Epidermal melanocyte (primary cell): ENCODE data around the gene RPL6.
"Not testable (repeated sequence)": the region's sequence is repeated elsewhere in the genome, so short reads cannot be mapped to it uniquely, and the experiment has no call there.

Experiments used
- DNase-seq: peaks from one replicate; pipeline ENCODE4 v3.0.0; 2011; ENCODE audit warnings: low spot score; ENCODE audit not compliant: insufficient read length

Gene RPL6

DNA sequence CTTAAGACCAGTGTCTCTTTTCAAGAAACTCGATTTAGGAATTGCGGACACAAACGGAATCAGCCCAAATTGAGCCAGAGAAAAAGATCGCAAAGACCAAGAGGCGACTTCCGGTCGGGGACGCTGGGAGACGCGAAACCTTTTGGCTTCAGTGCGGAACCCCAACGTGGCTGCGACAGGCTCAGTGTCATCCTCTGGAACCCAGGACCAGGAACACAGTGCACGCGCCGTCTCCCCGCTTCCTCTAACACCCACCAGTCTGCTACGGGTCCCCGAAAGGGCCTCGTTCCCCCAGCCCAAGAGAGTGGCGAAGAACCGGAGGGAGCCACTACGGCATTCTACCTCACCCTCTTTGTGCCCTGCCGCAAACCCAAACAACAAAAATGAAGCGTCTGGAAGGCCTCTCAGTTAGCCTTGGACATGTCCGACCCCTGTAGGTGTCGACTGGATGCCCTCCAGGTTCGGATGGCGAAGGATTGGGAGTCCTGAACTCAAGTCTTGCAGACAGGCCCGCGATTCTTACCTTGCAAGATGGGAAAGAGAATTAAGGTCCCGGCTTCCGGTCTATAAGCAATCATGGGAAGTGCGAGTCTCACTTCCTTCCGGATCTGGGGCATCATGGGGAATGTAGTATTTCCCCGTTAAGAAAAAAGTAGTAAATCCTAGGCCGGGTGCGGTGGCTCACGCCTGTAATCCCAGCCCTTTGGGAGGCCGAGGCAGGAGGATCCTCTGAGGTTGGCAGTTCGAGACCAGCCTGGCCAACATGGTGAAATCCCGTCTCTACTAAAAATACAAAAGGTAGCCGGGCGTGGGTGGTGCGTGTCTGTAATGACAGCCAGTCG is at the start of gene RPL6:
RPL6 (minus strand) TSS at position 542 of the 842 bp plus-strand sequence. CDS start 949 bp downstream, outside the sequence.
- peak; percentile 76 for DNase-seq

DNA sequence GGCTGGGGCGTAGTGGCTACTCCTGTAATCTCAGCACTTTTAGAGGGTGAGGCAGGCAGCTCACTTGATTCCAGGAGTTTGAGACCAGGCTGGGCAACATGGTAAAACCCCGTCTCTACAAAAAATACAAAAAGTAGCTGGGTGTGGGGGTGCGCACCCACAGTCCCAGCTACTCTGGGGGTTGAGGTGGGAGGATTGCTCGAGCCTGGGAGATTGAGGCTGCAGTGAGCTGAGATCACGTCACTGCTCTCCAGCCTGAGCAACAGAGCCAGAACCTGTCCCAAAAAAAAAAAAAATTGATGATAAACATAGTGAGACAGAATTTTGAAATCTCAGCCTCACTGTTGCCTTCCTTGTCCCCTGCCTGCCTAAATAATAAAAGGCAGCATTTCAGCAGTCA is 49.3 kb upstream of the RPL6 start:
- DNase-seq: no peak

DNA sequence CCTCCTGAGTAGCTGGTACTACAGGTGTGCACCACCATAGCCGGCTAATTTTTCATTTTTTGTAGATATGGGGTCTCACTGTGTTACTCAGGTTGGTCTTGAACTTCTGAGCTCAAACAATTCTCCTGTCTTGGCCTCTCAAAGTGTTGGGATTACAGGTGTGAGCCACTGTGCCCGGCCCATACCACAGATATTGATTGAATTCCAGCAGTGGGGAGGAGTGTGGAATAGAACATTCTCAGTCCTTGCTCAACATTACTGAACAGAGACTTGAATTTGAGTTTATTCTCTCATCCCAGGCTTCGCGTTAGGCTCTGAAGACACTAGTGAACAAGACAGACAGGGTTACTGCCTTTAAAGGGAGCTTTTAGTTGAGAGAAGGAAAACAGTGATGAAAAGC is 48.9 kb upstream of the RPL6 start:
- no peak for DNase-seq

DNA sequence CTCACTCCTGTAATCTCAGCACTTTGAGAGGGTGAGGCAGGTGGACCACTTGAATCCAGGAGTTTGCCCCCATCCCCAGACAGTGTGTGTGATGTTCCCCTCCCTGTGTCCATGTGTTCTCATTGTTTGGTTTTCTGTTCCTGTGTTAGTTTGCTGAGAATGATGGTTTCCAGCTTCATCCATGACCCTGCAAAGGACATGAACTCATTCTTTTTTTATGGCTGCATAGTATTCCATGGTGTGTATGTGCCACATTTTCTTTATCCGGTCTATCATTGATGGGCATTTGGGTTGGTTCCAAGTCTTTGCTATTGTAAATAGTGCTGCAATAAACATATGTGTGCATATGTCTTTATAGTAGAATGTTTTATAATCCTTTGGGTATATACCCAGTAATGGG is 47.7 kb upstream of the RPL6 start:
- not testable (repeated sequence) for DNase-seq

DNA sequence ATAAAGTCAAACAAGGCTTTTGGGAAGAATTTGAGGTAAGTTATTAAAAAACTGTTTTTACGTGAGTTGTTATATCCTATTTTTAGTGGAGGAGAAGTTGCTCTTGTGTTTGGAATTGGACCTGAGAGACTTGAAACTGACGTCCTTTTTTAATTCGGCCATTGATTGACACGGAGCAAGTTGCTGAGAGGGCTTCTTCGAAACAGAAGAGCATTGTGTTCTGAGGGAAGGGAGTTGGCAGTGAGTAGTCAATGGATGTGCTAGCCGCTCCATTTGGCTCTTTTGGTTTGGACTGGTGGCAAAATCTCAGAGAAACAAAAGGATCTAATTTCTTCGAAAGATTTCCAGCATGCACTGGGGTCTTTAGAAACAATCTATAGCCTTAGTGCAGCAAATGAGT is 46.6 kb upstream of the RPL6 start:
- peak; percentile 69 for DNase-seq

GRCh38 chr12:112450725-112451124 is 41.3 kb upstream of the RPL6 start:
- DNase-seq: no peak

- DNase-seq: not testable (repeated sequence)
Measured at GRCh38 chr12:112448165-112448564, 38.8 kb upstream of the RPL6 start.

DNA sequence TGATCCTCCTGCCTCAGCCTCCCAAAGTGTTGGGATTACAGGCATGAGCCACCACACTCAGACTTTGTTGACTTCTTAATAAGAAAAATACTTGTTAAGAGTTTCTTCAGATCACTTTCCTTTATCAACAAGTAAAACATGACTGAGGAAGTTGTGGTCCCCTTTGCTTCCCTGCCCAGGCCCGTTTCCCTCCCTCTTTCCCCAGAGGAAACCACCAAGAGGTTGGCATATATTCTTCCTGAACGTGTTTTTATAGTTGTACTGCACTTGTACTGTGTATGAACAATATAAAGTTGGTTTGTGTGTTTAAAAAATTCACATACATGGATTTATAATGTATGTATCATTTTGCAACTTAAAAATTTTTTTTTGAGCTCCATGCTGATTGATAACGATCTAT is 37.7 kb upstream of the RPL6 start:
- no peak for DNase-seq

DNA sequence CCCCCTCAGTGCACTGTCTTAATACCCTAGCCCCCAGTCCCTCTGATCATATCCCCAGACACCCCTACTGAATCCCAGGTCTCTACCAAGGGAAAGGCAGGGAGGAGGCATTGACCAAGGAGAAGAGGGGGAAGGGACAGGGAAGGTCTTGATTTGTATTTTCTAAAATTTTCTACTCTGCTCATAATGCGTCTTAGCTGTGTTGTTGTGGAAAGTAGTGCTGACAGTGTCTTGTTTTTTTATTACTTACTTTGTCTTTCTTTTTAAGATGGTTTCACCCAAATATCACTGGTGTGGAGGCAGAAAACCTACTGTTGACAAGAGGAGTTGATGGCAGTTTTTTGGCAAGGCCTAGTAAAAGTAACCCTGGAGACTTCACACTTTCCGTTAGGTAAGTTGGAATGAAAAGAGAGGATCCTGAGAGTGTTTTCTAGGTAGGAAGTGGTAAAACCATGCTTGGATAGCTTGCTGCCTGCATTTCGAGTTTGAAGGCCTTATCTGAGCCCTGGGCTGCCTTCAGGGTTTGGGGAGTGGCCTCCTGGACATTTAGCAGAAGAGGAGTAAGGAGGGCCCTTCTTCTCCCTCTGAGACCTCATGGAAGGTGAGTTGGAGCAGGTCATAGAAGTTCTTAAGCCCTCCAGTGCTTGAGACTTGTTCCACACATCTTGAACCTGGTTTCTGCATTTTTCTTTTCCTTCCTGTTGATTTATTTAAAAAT is 36.8 kb upstream of the RPL6 start:
- no peak for DNase-seq

DNA sequence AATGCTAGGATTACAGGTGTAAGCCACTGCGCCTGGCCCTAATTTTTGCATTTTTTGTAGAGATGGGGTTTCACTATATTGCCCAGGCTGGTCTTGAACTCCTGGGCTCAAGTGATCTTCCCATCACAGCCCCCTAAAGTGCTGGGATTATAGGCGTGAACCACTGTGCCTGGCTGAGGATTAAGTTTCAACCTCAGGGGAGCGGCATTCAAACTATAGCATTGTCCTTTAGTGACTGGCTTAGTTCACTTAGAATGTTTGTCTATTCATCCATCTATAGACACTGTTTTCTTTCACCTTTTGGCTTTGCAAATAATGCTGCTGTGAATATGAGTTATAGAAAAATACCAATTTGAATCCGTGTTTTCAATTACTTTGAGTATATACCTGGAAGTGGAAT is 34.5 kb upstream of the RPL6 start:
- DNase-seq: no peak

GRCh38 chr12:112440653-112441052 is 31.2 kb upstream of the RPL6 start:
- not testable (repeated sequence) for DNase-seq

GRCh38 chr12:112439769-112440168 is 30.4 kb upstream of the RPL6 start:
- DNase-seq: no peak

DNA sequence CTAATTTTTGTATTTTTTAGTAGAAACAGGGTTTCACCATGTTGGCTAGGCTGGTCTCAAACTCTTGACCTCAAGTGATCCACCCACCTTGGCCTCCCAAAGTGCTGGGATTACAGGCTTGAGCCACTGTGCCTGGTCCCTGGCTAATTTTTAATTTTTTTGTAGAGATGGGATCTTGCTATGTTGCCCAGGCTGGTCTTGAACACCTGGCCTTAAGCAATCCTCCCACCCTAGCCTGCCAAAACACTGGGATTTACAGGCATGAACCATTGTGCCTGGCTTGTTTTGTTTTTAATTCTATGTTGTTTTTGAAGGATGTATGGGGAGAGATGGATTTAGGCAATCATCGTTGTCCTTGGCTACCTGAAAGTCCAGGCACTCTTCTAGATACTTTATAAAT is 29.2 kb upstream of the RPL6 start:
- DNase-seq: not testable (repeated sequence)

- no peak for DNase-seq
Measured at GRCh38 chr12:112433551-112433950, 24.1 kb upstream of the RPL6 start.

GRCh38 chr12:112431965-112432364 is 22.6 kb upstream of the RPL6 start:
- no peak for DNase-seq

DNA sequence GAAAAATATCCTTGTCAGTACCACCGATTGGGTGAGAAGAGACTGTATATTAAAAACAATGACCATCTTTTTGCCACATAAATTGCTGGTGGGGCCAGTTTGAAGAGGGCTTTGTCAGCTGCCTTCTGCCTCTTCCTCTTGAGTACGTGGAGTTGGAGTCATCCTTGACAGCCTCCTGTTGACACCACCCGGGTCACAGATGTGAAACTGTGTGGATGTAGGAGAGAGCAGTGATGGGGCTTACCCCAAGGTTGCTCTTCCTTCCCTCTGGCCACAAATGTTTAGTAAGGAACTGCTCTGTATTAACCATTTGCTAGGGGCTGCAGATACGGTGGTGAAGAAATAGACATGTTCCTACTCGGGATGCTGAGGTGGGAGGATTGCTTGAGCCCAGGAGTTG is 21.5 kb upstream of the RPL6 start:
- DNase-seq: no peak

- DNase-seq: no peak
Measured at GRCh38 chr12:112427760-112428159, 18.4 kb upstream of the RPL6 start.

DNA sequence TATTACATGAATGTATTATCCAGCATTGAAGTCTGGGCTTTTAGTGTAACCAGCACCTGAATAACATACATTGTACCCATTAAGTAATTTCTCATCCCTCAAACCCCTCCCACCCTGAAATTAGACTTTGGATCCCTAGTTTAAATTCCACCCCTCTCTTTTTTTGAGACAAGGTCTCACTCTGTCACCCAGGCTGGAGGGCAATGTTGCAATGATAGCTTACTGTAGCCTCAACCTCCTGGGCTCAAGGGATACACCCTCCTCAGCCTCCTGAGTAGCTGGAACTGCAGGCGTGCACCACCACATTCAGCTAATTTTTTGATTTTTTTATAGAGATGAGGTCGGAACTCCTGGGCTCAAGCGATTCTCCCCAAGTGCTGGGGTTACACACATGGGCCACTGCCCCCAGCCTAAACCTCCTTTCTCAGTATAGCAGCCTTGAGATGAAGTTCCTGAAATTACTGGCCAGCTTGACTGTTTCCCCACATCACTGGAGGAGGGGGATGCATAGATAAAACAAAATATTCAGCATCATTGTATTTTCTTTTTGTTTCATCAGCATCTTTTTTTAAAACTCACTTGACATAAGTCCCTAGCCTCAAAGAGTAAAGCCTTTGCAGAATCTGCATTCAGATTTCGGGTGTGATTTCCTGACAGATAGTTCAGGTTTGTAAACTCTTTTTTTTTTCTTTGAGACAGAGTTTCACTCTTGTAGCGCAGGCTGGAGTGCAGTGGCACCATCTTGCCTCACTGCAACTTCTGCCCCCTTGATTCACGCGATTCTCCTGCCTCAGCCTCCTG is 16.4 kb upstream of the RPL6 start:
- DNase-seq: no peak

- no peak for DNase-seq
Measured at GRCh38 chr12:112424126-112424525, 14.7 kb upstream of the RPL6 start.

DNA sequence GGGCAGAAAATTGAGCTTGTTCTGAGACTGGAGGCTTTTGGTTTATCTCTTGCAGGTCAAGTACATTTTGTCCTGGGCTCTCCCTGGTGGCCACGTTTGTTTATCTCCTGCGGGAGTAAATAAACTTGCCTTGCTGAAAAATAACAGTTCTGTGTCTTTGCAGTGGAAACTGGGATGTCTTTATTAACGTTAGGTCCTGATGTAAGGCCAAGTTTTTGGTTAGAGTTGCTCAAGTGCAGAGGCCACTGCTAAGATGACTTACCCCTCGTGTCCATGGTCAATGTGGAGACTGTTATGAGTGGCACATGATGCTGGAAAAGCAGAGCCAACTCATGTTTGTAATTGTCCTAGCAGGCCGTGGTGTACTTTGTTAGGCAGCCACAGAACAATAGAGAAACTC is 13.1 kb upstream of the RPL6 start:
- DNase-seq: peak; percentile 19

DNA sequence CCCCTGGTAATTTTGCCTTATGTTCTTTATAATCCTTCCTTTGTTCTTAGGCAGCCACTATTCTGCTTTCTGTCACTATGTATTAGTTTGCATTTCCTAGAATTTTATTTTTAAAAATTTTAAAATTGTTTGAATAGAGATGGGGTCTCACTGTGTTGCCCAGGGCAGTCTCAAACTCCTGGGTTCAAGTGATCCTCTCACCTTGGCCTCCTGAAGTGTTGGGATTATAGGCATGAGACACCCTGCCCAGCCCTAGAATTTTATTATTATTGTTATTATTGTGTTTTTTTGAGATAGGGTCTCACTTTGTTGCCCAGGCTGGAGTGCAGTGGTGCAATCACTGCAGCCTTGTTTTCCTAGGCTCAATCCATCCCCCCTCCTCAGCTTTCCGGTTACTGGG is 12.0 kb upstream of the RPL6 start:
- DNase-seq: no peak

DNA sequence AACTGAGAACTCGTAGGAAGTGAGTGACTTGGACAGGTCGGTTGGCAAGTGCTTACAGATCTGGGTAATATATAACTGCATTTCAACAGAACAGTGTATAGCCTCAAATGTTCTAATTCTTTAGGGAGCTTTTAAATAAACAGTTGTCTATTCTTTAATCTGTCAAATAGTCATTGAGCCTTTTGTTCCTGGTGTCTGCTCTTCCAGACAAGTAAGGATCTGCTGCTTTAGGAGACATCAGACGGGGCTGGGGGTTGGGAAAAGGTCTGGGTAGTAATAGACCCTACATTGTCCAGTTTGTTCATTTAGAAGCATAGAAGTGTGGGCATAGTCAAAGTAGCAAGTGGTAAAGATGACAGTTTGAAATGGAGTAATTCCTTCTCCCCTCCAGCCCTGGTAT is 11.3 kb upstream of the RPL6 start:
- DNase-seq: no peak
